PC-3 (cell line): ENCODE data around the gene MAP1B.

Experiments
- EZH2 ChIP-seq: fragments of 300-600 bp; sonication (generic); IDR thresholded peaks from one replicate; pipeline ENCODE4 v1.6.1; 2017; ENCODE audit warnings: antibody characterized with exemption, mild to moderate bottlenecking, low read length; ENCODE audit not compliant: unreplicated experiment
- TF ChIP-seq, protein P1 (sequence below): fragments of 300-600 bp; sonication (generic); conservative IDR thresholded peaks from 2 replicates; pipeline ENCODE4 v1.5.1; 2017; ENCODE audit warnings: antibody characterized with exemption, low read depth, mild to moderate bottlenecking, low read length

DNA sequence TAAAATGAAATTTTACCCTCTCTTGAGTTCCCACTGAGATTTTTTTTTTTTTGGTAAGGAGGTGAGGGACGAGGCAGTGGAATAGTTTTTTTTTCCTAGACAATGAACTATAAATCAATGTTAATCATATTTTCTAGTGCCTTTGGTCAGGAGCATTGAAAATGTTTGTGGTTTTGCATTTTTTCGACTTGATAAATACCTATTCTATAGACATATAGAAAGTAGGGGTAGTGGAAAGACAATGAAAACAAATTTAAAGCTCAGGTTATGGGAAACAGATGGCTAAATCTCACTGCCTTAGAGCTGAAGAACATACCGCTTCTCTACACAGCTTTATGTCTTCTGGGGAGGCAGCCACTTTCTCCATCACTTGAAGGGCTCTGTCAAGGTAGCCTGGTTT is 118.5 kb downstream of the MAP1B start:
- TF ChIP-seq, protein P1, sequence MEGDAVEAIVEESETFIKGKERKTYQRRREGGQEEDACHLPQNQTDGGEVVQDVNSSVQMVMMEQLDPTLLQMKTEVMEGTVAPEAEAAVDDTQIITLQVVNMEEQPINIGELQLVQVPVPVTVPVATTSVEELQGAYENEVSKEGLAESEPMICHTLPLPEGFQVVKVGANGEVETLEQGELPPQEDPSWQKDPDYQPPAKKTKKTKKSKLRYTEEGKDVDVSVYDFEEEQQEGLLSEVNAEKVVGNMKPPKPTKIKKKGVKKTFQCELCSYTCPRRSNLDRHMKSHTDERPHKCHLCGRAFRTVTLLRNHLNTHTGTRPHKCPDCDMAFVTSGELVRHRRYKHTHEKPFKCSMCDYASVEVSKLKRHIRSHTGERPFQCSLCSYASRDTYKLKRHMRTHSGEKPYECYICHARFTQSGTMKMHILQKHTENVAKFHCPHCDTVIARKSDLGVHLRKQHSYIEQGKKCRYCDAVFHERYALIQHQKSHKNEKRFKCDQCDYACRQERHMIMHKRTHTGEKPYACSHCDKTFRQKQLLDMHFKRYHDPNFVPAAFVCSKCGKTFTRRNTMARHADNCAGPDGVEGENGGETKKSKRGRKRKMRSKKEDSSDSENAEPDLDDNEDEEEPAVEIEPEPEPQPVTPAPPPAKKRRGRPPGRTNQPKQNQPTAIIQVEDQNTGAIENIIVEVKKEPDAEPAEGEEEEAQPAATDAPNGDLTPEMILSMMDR, result no peak
- TF ChIP-seq EZH2, result no peak
